GM19395 (cell line): Measurements from ENCODE around the gene TUBB8B.
"Not testable (repeated sequence)": the region's sequence is repeated elsewhere in the genome, so short reads cannot be mapped to it uniquely, and the experiment has no call there.

Source experiments
- ATAC-seq: cut with Tn5 transposase; IDR thresholded peaks from one replicate; pipeline ENCODE4 v1.9.1; 2021; ENCODE audit warnings: mild to moderate bottlenecking, moderate library complexity; ENCODE audit not compliant: unreplicated experiment

The TUBB8B gene

DNA sequence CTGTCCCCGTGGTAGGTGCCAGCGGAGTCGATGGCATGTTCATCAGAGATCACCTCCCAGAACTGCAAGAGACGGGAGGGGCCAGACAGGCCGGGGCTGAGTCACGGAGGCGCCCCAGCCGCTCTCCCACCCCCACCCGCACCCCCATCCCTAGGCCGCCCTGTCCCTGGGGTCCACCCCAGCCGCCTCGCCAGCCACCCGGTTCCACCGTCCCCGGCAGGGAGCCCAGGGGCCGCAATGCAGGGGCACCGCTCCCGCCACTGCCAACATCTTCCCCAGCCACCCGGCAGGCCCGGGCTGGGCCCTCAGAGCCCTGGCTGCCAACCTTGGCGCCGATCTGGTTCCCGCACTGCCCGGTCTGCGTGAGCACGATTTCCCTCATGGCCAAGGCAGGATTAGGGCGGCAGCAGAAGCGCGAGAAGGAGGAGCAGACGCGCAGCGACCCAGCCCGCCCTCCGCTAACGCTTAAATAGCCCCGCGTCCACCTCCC, at the start of gene TUBB8B:
Gene TUBB8B, minus strand, starts transcription at position 440 of the 490 bp plus-strand sequence. Its CDS starts 58 bp downstream, at position 382.
- ATAC-seq = not testable (repeated sequence)

GRCh38 chr18:97252-97914, 48.0 kb upstream of the TUBB8B start:
- peak; percentile 94 for ATAC-seq

DNA sequence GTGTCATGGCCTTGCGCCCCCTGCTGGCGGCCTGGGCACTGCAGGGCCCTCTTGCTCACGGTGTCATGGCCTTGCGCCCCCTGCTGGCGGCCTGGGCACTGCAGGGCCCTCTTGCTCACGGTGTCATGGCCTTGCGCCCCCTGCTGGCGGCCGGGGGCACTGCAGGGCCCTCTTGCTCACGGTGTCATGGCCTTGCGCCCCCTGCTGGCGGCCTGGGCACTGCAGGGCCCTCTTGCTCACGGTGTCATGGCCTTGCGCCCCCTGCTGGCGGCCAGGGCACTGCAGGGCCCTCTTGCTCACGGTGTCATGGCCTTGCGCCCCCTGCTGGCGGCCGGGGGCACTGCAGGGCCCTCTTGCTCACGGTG, 47.3 kb upstream of the TUBB8B start:
- not testable (repeated sequence) for ATAC-seq

GRCh38 chr18:96101-96766, 46.8 kb upstream of the TUBB8B start:
- ATAC-seq = not testable (repeated sequence)

DNA sequence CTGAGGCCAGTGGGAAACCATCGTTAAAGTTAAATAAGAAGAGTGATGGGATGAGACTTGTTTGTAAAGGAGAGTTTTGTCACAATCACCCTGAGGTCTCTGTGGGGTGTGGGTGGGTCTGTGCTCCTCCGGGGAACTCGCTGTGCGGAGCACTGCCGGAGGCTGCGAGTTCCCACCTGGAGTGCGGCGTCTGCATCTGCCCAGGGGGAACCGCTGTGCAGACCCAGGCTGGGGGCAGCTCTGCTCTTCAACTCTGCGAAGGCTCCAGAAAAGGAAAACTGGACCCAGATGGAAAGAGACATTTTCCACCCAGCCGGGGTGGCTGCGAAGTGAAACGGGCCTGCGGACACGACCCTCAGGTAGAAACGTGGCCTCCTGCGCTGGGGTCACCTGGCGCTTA, 46.2 kb upstream of the TUBB8B start:
- ATAC-seq = not testable (repeated sequence)

- not testable (repeated sequence) for ATAC-seq
Observed at GRCh38 chr18:93897-94408, 44.5 kb upstream of the TUBB8B start.

- ATAC-seq = not testable (repeated sequence)
Observed at GRCh38 chr18:91561-91960, 42.1 kb upstream of the TUBB8B start.

- ATAC-seq = not testable (repeated sequence)
Observed at GRCh38 chr18:90396-91193, 41.2 kb upstream of the TUBB8B start.

GRCh38 chr18:89124-89523, 39.7 kb upstream of the TUBB8B start:
- ATAC-seq = not testable (repeated sequence)

DNA sequence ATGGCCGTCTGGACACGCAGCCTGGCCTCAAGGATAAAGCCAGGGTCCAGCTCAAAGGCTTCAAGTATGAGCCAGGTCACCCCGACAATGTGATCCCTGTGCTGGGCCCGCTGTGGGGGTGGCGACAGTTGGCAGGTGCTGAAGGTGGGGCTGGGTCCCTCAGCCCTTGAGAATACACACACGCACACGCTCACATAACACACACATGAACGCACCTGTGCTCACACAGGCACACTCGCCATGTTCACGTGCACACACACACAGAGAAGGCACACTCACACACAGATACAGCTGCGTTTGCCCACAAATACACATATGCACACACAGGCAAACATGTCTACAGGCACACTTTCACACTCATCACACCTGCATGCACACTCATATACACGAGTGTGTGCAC, 35.4 kb upstream of the TUBB8B start:
- ATAC-seq = not testable (repeated sequence)

- not testable (repeated sequence) for ATAC-seq
Observed at GRCh38 chr18:82626-83209, 33.3 kb upstream of the TUBB8B start.

DNA sequence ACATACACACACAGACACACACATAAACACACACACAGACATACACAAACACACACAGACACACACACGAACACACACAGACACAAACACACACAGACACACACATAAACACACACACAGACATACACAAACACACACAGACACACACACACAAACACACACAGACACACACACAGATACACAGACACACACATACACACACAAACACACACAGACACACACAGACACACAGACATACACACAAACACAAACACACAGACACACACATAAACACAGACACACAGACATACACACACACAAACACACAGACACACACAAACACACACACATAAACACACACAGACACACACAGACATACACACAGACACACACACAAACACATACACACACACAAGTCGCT, 31.5 kb upstream of the TUBB8B start:
- not testable (repeated sequence) for ATAC-seq

DNA sequence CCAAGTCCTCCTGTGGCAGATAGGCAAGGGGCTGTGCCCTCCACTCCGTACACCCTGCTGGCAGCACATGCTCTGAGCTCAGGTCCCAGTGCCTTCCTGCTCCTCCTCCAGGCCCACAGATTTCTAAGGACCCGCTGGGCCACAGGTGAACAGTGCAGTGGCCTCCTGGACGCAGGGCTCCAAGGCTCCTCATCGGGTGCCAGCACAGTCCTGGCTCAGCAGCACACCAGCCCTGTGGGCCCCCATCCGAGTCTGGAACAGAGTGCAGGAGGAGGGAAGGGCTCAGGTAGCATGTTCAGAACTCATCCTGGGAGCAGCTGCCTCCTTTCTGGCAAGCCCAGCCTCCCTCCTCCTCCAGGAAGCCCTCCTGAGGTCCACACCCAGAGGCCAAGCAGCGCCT, 30.8 kb upstream of the TUBB8B start:
- not testable (repeated sequence) for ATAC-seq

DNA sequence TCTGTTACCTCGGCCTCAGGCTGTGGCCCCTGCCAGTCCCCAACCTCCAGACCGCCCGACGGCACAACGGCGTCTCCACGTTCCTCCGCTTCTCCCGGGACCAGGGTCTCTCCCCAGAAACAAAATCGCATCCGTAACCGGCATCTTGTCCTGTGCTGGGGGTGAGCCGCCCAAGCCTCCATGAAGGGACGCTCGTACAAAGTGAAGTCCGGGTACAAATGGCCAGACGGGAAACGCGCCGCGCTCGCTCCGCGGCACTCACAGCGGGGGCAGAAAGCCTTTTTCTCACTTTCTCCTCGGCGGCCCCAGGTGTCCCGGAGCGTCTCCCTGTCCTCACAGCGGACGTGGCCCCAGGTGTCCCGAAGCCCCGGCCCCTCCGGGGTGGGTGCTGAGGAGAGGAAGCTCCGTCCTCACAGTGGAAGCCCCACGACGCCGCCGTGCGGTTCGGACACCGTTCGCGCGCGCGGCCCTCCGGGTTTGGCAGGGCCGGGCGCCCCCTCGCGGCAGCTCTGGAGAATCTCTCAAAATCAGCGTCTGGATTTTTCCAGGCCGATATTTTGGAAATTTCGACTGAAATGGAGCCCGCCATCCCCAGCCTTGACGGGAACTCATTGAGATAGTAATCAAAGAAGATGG, 26.2 kb upstream of the TUBB8B start:
- ATAC-seq = not testable (repeated sequence)

DNA sequence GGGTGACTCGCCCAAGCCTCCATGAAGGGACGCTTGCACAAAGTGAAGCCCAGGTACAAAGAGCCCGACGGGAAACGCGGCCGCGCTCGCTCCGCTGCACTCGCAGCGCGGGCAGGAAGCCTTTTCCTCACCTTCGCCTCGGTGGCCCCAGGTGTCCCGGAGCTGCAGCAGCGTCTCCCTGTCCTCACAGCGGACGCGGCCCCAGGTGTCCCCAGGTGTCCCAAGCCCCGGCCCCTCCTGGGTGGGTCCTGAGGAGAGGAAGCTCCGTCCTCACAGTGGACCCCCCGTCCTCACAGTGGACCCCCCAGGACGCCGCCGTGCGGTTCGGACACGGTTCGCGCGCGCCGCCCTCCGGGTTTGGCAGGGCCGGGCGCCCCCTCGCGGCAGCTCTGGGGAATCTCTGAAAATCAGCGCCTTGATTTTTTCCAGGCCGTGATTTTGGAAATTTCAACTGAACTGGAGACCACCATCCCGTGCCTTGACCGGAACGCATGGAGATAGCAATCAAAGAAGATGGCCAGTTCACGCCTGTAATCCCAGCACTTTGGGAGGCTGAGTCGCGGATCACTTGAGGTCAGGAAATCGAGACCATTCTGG, 23.9 kb upstream of the TUBB8B start:
- not testable (repeated sequence) for ATAC-seq

DNA sequence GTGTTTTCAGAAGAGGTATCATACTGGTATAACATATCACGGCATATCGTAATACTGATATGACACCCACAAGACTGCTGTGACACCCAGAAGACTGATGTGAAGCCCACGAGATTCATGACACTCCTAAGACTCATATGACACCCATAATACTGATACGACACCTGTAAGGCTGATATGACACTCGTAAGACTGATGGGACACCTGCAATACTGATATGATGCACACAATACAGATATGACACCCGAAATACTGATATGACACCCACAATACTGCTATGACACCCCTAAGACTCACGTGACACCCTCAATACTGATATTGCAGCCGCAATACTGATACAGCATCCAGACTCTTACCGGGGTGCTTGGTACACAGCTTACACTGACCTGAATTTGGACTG, 18.3 kb upstream of the TUBB8B start:
- not testable (repeated sequence) for ATAC-seq

DNA sequence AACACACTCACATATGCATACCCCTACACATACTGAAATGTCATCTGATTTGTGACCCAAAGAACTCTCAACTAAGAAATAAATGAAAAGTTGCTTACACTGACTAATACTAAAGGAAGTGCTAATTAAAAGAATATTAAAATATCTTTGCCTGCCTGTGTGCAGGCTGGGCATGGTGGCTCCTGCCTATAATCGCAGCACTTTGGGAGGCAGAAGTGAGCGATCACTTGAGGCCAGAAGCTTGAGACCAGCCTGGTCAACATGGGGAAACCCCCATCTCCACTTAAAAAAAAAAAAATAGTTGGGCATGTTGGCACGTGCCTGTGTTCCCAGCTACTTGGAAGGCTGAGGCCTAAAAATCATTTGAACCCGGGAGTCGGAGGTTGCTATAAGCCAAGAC, 14.9 kb upstream of the TUBB8B start:
- ATAC-seq = not testable (repeated sequence)

DNA sequence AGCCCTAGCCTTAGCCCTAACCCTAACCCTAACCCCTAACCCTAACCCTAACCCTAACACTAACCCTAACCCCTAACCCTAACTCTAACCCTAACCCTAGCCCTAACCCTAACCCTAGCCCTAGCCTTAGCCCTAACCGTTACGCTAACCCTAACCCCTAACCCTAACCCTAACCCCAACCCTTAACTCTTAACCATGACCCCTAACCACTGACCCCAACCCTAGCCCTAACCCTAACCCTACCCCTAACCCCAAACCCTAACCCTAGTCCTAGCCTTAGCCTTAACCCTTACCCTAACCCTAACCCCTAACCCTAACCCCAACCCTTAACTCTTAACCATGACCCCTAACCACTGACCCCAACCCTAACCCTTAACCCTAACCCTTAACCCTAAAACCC, 14.2 kb upstream of the TUBB8B start:
- not testable (repeated sequence) for ATAC-seq

DNA sequence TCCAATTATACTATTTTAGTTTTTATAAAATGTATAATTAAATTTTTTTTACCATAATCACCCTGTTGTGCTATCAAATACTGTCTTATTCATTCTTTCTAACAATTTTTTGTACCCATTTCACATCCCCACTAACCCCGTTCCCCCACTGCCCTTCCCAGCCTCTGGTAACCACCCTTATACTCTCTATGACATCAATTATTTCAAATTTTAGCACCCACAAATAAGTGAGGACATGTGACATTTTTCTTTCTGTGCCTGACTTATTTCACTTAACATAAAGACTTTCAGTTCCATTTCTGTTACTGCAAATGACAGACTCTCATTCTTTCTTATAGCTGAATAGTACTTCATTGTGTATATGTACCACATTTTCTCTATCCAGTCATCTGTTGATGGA, 5.0 kb upstream of the TUBB8B start:
- not testable (repeated sequence) for ATAC-seq

DNA sequence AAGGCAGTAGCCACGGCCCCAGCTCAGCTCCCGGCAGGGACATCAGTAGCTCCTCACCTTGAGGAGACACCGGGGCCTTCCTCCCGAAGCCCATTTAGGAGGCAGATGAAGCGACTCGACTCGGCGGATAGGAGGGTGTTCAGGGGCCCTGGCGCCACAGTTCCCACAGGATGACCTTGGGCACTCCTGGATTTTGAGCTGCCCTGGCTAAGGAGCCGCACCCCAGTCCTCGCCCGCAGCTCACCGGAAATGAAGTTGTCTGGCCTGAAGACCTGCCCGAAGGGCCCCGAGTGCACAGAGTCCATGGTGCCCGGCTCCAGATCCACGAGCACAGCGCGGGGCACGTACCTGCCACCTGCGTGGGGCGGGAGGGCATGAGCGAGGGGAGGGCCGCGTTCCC, 719 bp downstream of the TUBB8B start:
- not testable (repeated sequence) for ATAC-seq
